ENCODE measurements around the gene SOCS2.
"Not testable (repeated sequence)": the region's sequence is repeated elsewhere in the genome, so short reads cannot be mapped to it uniquely, and the experiment has no call there.

The SOCS2 gene

DNA sequence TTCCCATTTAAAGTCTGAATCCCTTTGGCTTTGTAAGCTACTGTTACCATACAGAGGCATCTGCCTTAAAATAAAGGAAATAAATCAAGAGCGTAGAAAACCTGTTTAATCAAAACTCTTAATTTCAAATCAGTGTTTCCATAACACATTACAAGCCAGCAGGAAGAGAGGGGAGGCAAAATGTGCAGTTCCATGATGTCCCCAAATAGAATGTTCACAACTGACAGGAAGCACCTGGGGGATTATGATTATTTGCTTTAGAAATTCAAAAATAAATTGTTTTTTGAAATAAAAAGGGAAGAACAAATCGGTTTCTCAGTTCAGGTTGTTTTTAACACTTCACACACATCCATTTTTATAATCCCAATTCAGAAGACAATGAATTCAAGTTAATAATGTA is 21.4 kb downstream of the SOCS2 start:
- DNase-seq (ENCODE audit: low spot score): no peak

GRCh38 chr12:93594766-93595311 is 22.4 kb downstream of the SOCS2 start:
- DNase-seq (ENCODE audit: low spot score): no peak

DNA sequence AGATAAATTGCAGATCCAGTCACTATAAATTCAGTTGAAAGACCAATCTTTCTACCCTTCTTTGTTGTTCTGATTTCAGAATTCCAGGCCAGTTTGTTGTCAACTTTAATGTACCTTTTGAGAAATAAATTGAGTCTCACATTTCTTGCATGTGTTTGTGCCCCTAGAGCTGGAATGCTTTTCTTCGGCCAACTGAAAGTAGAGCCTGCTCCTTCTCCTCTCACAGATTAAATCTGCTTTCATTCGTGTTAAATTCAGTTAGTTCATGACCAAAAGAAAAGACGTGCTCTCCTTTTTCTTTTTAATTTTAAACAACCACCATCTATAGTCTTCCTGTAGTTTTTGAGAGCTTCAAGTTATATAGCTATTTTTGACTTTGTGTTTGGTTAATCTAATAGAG is 22.9 kb downstream of the SOCS2 start:
- no peak for DNase-seq (ENCODE audit: low spot score)

GRCh38 chr12:93597608-93598007 is 25.1 kb downstream of the SOCS2 start:
- no peak for DNase-seq (ENCODE audit: low spot score)

GRCh38 chr12:93599192-93599591 is 26.7 kb downstream of the SOCS2 start:
- no peak for DNase-seq (ENCODE audit: low spot score)

GRCh38 chr12:93601591-93601990 is 29.1 kb downstream of the SOCS2 start:
- no peak for DNase-seq (ENCODE audit: low spot score)

DNA sequence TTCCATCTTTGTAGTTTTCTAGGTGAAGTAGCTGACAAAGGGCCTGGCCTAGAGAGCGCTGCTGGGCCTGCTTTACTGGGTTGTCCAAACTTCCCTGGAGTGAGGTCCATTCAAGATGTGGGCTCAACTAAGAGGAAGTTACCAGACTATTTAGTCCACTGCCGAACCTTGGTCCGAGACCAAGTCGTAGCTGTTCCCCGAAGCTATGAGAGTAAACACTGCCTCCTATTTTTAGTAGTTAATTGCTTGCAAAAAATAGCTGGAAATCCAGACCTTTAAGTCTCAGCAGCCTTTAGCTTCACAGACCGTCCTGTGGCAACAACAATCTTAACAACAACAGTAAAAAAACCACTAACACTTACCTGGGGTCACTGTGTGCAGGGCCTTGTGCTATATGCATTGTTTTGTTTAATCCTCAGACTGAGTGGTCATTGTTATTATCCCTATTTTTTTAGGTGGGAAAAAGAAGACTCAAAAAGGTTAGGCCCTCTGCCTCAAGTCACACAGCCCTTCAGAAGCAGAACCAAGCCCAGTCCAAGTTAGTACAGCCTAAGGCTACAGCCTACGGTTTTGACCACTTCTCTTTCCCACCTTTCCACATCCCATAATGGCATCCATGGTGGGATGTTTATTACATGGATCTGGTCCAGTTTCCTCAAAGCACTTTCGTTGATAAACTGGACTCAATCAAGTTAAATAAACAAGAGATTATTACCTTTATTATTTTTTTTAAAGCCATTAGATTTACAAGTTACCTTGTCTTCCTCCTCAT is 30.6 kb downstream of the SOCS2 start:
- no peak for DNase-seq (ENCODE audit: low spot score)

DNA sequence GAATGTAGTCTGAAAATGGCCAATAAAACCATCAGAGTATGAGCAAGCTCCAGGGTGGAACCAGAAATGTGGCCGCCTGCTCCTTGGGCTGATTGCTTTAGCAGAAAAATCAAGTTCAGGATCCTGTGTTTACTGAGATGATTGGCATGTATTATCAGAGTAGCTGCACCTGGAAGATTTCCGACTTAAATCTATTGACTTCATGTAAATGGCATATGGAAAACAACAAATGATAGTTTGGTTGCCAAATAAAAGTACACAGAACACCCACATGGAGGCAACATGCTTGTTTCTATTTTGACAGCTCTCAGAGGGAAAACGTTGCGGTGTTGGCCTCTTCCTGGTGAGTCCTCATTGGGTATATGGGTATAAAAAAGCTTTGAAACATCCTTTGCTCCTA is 31.3 kb downstream of the SOCS2 start:
- DNase-seq (ENCODE audit: low spot score): no peak

GRCh38 chr12:93608313-93608712 is 35.8 kb downstream of the SOCS2 start:
- DNase-seq (ENCODE audit: low spot score): no peak

DNA sequence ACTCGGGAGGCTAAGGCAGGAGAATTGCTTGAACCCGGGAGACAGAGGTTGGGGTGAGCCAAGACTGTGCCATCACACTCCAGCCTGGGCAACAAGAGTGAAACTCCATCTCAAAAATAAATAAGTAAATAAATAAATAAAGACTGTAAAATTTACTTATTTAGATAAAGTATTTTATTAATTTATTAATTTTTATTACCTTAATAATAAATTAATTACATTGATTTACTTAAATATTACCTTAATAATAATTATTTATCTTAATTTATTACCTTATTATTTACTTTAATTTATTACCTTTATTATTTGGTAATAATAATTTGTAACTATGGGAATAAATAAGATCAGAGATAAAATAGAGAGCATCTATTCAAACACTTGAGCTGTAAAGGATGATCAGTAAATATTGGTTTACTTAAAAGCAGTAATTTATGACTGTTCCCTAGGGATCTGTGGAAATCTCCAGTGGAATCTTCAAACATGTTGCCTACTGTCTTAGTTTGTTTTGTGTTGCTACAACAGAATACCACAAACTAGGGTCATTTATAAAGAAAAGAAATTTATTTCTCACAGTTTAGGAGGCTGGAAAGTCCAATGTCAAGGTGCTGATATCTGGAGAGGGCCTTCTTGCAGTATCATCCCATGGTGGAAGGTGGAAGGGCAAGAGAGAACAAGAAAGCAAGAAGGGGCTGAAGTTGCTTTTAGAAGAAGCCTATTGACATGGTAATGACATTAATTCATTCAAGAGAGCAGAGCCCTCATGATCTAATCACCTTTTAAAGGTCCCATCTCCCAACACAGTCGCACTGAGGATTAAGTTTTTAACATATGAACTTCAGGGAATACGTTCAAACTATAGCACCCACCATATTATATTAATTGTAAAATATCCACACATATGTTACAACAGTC is 37.1 kb downstream of the SOCS2 start:
- DNase-seq (ENCODE audit: low spot score): no peak

DNA sequence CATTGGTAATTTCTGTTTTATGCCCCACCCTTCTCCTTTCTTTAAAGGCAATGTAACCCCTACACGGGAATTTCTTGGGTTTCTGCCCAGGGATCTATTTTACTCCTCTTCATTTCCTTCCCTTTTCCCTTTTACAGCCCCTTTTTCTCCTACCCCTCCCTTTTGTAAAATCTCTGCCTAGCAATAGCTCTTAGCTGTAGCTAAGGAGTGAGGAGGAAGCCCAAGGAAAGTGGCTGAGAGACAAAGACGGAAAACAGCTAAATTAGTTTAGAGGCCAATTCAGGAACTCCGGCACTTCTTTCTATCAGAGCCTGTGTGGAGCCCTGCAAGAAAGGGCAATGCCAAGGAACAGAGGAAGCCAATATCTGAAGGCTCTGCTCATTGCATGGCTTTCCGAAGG is 40.3 kb downstream of the SOCS2 start:
- no peak for DNase-seq (ENCODE audit: low spot score)

DNA sequence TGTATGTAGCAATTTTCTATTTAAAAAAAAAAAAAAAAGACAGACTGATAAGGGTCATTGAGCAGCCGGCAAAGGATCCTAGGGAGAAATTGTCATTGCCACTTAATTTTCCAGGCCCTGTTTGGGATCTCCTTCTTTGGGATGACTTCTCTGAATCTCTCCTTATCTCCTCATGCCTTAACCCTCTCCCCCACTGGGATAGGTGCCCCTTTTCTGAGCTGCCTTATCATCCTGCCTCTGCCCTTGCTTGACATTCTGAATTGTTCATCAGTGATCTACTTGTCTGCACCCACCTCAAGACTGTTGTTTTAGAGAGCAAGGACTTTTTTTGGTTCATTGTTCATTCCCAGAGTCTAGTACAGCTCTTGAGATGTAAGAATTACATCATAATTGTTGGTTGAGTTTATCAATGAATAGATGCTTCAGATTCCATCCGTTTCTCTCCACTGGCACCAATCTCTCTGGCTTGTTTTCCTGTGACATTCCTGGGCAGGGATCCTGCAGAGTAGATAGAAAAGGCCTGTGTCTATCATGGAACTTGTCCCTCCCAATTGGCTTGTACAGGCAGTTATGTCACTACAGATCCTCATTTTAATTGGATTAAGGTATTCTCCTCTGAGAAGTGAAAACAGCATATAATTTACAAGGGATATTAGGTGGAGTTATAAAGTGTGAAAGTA is 42.6 kb downstream of the SOCS2 start:
- no peak for DNase-seq (ENCODE audit: low spot score)

DNA sequence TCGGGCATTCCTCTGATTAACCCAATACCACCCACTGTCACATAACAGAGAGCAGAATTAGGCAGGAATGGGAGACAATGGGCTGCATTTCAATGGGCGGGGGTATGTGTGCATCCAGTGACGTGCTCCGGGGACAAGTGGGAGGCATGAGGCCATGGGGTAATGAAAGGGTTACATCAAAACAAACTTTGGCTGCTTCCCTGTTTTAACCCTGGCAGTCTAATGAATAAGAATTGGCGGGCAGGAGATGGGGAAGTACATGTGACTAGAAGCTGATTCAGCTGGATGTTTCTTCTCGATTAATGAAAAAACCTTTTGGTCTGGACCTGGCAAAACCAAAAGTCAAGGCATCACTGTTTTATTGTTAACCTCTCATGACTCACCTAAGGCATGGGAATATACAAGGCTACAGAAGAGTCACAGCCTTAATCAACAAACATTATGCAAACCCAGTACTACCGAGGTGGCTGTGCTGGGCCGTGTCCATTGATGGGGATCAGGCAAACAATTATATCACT is 44.2 kb downstream of the SOCS2 start:
- DNase-seq (ENCODE audit: low spot score): no peak

- DNase-seq (ENCODE audit: low spot score): no peak
Observed at GRCh38 chr12:93618891-93619410, 46.5 kb downstream of the SOCS2 start.

- no peak for DNase-seq (ENCODE audit: low spot score)
Observed at GRCh38 chr12:93621986-93622385, 49.5 kb downstream of the SOCS2 start.

- DNase-seq (ENCODE audit: low spot score): no peak
Observed at GRCh38 chr12:93622485-93622884, 50.0 kb downstream of the SOCS2 start.

- no peak for DNase-seq (ENCODE audit: low spot score)
Observed at GRCh38 chr12:93624595-93625294, 52.3 kb downstream of the SOCS2 start.

DNA sequence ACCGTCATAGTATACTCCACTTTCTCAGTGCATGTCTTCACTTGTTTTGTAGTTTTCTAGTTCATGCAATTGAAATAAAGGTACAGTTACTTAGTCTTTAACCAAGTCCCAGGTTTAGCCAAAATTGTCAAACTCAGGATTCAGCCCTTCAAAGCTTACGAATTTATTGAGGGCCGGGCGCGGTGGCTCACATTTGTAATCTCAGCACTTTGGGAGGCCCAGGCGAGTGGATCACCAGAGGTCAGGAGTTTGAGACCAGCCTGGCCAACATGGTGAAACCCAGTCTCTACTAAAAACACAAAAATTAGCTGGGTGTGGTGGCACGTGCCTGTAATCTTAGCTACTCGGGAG is 52.8 kb downstream of the SOCS2 start:
- DNase-seq (ENCODE audit: low spot score): not testable (repeated sequence)

DNA sequence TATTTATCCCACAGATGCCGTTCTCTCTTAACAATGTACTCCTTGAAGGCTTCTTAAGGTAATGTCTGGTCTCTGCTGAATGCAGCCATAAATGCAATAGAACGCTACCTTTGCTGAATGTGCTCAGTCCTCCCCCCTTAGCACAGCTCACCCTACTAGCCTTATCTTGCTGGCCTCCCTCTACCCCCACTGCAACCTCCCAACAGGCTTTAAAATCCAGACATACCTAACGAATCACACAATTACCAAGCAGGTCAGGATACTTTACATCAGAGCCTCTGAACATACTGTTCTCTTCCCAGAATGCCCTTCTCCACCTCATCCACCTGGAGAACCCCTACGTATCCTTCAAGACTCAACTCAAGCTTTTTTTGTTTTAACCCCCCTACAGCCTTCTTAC is 53.7 kb downstream of the SOCS2 start:
- no peak for DNase-seq (ENCODE audit: low spot score)
